Measurements from ENCODE around the gene MYD88. TPM values are rescaled to one million over a fixed set of nuclear protein-coding genes. Genes with fewer than 3 reads are reported as not detected.

MYD88 gene
- total and polyA plus RNA-seq, 7 donors = 2.9 to 7.0 (median 4.4) TPM

DNA sequence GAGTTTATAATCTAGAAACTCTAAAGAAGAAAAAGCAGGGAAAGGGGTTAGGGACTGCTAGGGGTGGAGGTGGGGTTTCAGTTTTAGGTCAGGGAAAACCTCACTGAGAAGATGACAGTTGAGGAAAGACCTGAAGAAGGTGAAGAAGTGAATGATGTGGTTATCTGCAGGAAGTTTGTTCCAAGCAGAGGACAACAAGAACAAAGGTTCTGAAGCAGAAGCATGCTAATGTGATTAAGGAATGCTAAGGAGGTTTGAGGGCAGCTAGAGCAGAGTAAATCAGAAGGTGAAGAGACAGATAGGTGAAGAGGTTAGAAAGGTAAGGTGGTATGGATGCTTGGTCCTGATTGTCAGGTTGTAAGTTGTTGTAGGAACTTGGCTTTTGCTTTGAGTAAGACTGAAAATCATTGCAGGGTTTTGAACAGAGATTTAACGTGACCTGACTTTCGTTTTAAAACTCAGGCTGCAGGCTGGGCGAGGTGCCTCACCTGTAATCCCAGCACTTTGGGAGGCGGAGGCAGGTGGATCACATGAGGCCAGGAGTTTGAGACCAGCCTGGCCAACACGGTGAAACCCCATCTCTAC, 35.5 kb downstream of the MYD88 start:
- no peak for ATAC-seq
- TF ChIP-seq, protein P1, sequence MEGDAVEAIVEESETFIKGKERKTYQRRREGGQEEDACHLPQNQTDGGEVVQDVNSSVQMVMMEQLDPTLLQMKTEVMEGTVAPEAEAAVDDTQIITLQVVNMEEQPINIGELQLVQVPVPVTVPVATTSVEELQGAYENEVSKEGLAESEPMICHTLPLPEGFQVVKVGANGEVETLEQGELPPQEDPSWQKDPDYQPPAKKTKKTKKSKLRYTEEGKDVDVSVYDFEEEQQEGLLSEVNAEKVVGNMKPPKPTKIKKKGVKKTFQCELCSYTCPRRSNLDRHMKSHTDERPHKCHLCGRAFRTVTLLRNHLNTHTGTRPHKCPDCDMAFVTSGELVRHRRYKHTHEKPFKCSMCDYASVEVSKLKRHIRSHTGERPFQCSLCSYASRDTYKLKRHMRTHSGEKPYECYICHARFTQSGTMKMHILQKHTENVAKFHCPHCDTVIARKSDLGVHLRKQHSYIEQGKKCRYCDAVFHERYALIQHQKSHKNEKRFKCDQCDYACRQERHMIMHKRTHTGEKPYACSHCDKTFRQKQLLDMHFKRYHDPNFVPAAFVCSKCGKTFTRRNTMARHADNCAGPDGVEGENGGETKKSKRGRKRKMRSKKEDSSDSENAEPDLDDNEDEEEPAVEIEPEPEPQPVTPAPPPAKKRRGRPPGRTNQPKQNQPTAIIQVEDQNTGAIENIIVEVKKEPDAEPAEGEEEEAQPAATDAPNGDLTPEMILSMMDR (IDR thresholded peaks at IDR 0.05) = no peak
- Histone ChIP-seq H3K9me3 (no peaks in the 10 kb centered on the region), H3K27ac (no peak overlapping the region), H3K27me3 (ENCODE audit: insufficient read depth in 3 of 3, low read length in 2 of 3) (no peaks in the 10 kb centered on the region), H3K36me3 (ENCODE audit: insufficient read depth in 1 of 2, low read depth in 1 of 2) (no peaks in the 10 kb centered on the region), H3K4me3 (no peak overlapping the region), H3K4me1 (peaks cover 22% of the 10 kb centered on the region)
- DNase-seq = no peak
- 89 to 90% (median 89%) methylated on average over 5 of the region's 5 CpGs for WGBS, 3 donors
- intact Hi-C loops (cut with DNase I) = no loop called here

DNA sequence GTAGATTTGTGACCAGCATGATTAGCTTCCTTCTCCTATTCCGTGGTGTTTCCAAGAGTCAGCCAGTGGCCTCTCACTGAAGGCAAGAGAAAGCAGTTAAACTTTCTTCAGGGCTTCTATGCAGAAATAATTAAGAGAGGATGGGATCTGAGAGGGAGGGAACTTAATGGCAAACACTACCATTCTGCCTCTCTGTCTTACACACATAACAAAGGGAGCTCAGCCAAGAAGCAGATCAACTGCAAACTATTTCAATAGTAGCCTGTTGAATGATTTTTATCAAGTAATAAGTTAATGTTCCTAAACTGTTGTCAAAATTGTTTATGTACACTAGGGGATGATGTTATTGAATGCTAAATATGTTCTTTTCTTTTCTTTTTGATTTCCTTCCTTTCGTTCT, 38.7 kb downstream of the MYD88 start:
- TF ChIP-seq, protein P1 (IDR thresholded peaks at IDR 0.05) = no peak
- H3K27me3 ChIP-seq (ENCODE audit: insufficient read depth in 3 of 3, low read length in 2 of 3) = no peaks in the 10 kb centered on the region
- ATAC-seq (no peak), DNase-seq (no peak)
- intact Hi-C loops (cut with DNase I) = no loop called here
- H3K36me3 ChIP-seq (ENCODE audit: insufficient read depth in 1 of 2, low read depth in 1 of 2) = no peaks in the 10 kb centered on the region
- no peak overlapping the region for H3K4me3 ChIP-seq
- H3K4me1 ChIP-seq = peaks cover 7% of the 10 kb centered on the region
- WGBS, 3 donors = 47 to 54% (median 52%) methylated on average over 2 of the region's 2 CpGs
- no peak overlapping the region for H3K27ac ChIP-seq
- H3K9me3 ChIP-seq = no peaks in the 10 kb centered on the region

DNA sequence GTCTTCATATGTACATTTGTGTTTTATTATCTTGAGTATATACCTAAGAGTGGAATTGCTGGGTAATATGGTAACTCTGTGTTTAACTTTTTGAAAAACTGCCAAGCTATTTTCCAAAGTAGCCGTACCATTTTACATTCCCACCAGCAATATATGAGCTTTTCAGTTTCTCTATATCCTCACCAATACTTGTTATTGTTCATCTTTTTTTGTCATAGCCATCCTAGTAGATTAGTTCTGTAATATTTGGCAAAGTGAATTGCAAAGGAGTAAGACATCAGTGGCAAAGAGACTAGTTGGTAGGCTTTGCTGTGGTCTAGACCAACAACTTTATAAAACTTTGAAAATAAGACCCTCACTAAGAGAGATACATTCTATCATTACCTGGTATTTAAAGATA, 48.3 kb downstream of the MYD88 start:
- ATAC-seq = no peak
- intact Hi-C loops (cut with DNase I) = no loop called here
- Histone ChIP-seq H3K4me1 (peaks cover 3% of the 10 kb centered on the region), H3K4me3 (no peak overlapping the region), H3K36me3 (ENCODE audit: insufficient read depth in 1 of 2, low read depth in 1 of 2) (peaks cover 0 to 30% of the 10 kb centered on the region in 2 donors), H3K27ac (no peak overlapping the region), H3K27me3 (ENCODE audit: insufficient read depth in 3 of 3, low read length in 2 of 3) (no peaks in the 10 kb centered on the region), H3K9me3 (no peaks in the 10 kb centered on the region)
- 97 to 100% (median 100%) methylated on average over 1 of the region's 1 CpG for whole genome bisulfite sequencing, 3 donors
- DNase-seq = no peak
- TF ChIP-seq, protein P1 (IDR thresholded peaks at IDR 0.05) = no peak

DNA sequence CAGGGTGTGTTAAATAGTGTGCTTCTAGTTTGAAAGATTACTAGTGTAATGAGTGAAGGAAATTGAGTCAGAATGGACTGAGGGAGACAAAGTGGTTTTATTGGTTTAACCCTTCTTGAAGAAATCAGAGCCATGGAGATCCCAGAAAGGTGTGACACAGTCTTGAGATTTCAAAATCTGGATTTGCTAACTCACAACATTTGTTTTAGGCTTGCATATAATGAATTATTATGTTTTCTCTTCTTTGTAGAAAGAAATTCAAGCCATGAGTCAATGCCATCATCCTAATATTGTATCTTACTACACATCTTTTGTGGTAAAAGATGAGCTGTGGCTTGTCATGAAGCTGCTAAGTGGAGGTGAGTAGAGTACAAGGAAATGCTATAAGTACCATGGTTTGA, 52.0 kb downstream of the MYD88 start:
- DNase-seq (no peak), ATAC-seq (no peak)
- peaks cover 0 to 24% of the 10 kb centered on the region in 2 donors for H3K36me3 ChIP-seq (ENCODE audit: insufficient read depth in 1 of 2, low read depth in 1 of 2)

More for the DNA sequence above, 52.0 kb downstream of the MYD88 start:
- intact Hi-C loops (cut with DNase I) = no loop called here
- Histone ChIP-seq H3K4me1 (no peaks in the 10 kb centered on the region), H3K4me3 (no peak overlapping the region), H3K9me3 (no peaks in the 10 kb centered on the region), H3K27ac (no peak overlapping the region), H3K27me3 (ENCODE audit: insufficient read depth in 3 of 3, low read length in 2 of 3) (no peaks in the 10 kb centered on the region)
- TF ChIP-seq, protein P1 (IDR thresholded peaks at IDR 0.05) = no peak

Other genes starting within 250 kb of the MYD88 start
- 1 to 10 TPM in 1 of 4 donors, under 1 TPM in 3; 0.75 to 2.1 (median 0.87) TPM for gene VILL, start 147.9 kb upstream of the MYD88 start, total RNA-seq
- gene VILL, start 147.9 kb upstream of the MYD88 start, polyA plus RNA-seq = 1 to 10 TPM in 1 of 3 donors, under 1 TPM in 2; 0.65 to 1.3 (median 0.96) TPM
- gene PLCD1, start 109.0 kb upstream of the MYD88 start, total RNA-seq = 1 to 10 TPM; 2.4 to 7.9 (median 4.9) TPM
- gene PLCD1, start 109.0 kb upstream of the MYD88 start, polyA plus RNA-seq = 1 to 10 TPM; 3.0 to 5.6 (median 4.8) TPM
- gene DLEC1, start 99.5 kb upstream of the MYD88 start, total RNA-seq = under 1 TPM in 2 of 4 donors, not detected in 2; 0.04 to 0.09 TPM
- gene DLEC1, start 99.5 kb upstream of the MYD88 start, polyA plus RNA-seq = under 1 TPM; 0.01 to 0.09 (median 0.05) TPM
- 10 to 100 TPM; 34.9 to 48.6 (median 40.7) TPM for gene ACAA1, start 1.5 kb upstream of the MYD88 start, total RNA-seq
- gene ACAA1, start 1.5 kb upstream of the MYD88 start, polyA plus RNA-seq = 10 to 100 TPM; 23.6 to 52.2 (median 28.6) TPM
- 10 to 100 TPM; 30.6 to 60.1 (median 47.7) TPM for gene OXSR1, start 26.9 kb downstream of the MYD88 start, total RNA-seq
- 10 to 100 TPM; 26.4 to 59.6 (median 47.4) TPM for gene OXSR1, start 26.9 kb downstream of the MYD88 start, polyA plus RNA-seq
- gene SLC22A13, start 127.2 kb downstream of the MYD88 start, total RNA-seq = under 1 TPM; 0.20 to 0.64 (median 0.45) TPM
- gene SLC22A13, start 127.2 kb downstream of the MYD88 start, polyA plus RNA-seq = under 1 TPM; 0.11 to 0.29 (median 0.12) TPM
- under 1 TPM; 0.08 to 0.64 (median 0.23) TPM for gene SLC22A14, start 143.6 kb downstream of the MYD88 start, total RNA-seq
- gene SLC22A14, start 143.6 kb downstream of the MYD88 start, polyA plus RNA-seq = under 1 TPM; 0.18 to 0.31 (median 0.26) TPM
- 1 to 10 TPM in 3 of 4 donors, under 1 TPM in 1; 0.78 to 1.3 (median 1.3) TPM for gene XYLB, start 208.1 kb downstream of the MYD88 start, total RNA-seq
- gene XYLB, start 208.1 kb downstream of the MYD88 start, polyA plus RNA-seq = under 1 TPM; 0.11 to 0.42 (median 0.34) TPM

All from psoas muscle (tissue), 8 donors.